GM21515 (cell line): ENCODE results near the gene SLCO2A1.

Experiments
- ATAC-seq: cut with Tn5 transposase; IDR thresholded peaks from one replicate; pipeline ENCODE4 v1.9.1; 2021; ENCODE audit not compliant: unreplicated experiment

Gene SLCO2A1

DNA sequence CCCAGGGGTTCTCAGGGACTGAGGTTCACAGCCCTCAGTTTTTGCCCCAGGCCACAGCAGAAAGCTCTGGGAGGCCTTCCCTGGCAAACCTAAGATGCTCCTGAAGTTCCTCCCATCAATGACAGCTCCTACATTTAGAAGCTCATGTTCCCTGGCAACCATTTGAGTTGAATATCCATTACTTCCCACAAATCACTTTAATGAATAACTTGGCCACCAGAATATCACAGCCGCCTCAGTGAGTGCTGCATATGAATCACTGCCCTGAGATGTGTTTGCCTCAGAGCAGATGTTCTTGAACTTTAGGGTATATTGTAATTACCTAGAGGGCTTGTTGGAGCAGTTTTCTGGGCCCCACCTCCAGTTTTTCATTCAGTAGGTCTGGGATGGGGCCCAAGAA is 27.4 kb downstream of the SLCO2A1 start:
- ATAC-seq = no peak

DNA sequence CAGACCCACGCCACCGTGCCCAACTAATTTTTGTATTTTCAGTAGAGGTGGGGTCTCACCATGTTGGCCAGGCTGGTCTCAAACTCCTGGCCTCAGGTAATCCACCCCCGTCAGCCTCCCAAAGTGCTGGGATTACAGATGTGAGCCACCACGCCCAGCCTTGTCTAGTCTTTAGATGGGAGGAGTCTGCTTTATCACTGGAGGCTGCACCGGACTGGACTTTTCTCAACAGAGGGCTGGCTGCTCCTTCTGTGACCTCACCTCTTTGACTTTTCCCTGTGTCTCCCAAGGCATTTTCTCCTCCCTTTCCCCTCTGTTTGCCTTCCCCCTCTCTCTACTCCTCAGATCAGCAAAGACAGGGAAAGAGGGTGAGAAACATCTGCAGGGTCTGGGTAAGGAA is 28.5 kb downstream of the SLCO2A1 start:
- ATAC-seq = no peak

DNA sequence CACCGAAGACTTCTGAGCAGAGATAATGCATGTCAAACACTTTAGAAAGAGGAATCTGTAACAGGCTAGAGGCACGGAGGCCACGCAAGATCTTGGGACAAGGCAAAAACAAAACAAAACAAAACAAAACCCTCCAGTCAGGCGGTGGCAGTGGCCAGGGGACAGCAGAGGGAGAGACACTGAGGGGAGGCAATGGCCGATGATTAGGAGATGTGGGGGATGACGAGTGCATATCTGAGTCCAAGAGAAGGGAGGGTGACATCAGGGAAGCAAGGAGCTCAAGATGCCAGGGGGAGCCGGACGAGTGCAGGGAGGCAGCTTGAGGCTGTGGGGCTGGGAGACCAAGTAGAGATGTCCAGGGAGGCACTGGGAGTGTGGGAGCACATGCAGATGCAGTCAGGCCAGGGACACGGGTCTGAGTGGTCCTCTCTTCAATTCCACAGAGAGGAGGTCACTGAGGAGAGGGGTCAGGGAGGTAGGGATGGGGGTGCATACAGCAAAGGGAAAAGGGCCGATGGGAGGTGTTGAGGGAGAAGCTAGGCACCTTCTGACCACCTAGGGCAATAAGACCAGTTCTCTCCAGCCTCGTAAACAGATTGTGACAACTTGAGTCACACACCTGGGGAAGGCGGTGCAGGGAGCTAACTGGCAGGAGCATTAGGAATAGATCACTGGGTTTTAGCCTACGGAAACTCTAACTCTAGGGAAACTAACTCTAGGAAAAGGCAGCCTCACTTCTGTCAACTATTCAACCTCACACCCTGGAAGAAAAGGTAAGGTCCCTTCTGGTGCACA is 29.6 kb downstream of the SLCO2A1 start:
- no peak for ATAC-seq

DNA sequence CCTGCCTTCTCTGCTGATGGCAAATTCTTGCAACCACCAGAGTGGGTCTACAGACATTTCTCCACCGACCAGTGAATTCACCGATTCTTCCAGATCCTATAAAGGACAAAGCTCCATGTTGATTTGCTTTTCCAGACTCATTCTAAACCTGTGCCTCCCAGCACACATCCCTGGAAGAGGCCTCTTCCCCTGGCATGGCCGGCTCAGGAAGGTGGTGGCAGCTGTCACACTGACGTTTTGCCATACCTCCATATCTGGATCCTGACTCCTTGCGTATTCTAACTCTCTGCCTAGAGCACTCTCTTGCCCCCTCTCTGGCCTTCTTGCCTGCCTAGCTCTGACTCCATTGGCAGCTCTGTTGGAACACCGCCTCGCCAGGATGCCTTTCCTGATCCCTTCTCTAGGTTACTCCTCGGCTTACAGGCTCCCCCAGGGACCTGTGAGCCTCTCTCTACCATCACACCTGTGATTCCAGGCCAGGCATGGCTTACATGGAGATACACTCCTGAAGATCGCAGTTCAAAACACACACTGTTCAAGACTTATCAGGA is 31.0 kb downstream of the SLCO2A1 start:
- no peak for ATAC-seq

DNA sequence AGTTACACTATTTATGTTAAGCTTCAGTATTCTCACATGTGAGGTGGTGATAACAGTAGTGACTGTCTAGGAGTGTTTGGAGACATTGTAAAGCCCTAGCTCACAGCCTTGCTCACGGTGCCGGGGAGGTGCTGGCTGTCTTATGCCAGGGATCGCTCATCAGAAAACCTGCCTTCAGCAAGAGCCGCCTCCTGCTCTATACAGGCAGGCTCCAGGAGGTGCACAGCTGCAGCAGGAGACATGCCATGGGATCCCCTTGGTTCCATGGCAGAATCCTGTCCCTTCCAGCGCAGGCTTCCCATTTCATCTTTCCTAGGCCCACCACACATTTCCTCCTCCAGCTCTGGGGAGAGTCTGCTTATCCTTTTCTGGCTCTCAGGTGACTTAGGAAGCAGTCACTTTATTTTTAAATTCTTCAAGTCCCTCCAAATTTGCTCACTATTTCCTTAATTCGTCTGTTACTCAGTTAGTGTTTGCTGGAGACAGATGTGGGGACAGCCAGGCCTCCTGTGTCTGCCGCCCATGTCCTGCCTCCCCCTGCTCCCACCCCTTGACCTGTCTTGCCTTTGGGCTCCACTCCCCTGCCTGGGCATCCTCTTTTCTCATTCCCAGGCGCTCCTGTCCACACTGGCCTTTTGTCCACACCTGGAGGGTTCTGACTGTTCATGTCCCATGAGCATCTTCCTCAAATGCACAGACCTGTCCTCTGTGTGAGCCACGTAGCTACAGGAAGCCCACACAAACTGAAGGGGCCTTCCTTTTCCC is 31.7 kb downstream of the SLCO2A1 start:
- ATAC-seq = no peak

DNA sequence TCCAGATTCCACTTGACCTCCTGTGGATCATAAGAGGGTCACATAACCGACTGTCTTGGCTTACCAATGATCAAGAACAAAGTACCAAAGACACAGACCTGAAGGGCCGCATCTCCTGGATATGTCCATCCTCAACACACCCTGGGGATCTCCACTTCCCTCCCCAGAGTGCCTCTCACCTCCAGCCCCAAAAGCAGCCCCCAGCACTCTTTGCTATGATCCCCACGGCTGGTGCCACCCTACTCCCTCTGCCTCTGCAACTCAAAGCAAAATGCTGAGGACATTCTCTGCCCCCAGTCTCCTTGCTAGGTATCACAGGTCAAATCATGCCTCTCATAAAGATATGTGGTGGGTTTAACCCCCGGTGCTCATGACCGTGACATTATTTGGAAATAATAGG is 32.7 kb downstream of the SLCO2A1 start:
- no peak for ATAC-seq

DNA sequence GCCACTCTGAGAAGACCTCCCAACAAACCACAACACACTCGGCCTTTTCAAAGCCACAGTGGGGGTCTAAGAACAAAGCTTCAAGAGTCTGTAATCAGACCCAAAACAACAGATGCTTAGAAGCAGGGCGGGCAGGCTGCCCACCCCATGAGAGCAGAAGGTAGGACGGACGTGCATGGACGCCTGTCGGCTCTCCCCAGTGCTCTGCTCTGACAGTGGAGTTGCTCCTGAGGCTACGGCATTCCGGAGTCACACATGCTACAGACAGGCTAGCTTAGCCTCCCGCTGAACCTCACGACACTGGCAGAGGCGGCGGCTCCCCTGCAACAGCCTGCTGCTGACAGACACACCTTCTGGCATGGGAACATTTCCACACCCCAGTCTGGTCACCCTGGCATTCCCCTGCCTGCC is 33.5 kb downstream of the SLCO2A1 start:
- ATAC-seq = no peak

DNA sequence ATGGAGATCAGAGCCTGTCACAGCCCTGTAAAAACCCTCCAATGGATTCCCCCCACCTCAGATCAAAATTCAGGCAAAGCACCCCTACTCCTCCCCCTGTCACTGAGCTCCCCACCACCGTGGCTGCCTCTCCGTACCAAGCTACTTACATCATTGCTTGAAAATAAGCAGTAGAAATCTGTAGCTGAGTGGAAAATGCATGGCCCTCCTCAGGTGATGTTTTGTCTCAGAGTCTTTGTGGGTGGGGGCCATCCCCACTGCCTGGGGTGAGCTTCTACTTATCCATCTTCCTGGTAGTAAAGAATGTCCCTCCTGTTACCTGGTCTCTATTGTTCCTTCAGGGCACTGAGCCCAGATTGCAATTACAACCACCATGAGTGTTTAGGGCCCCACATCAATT is 34.5 kb downstream of the SLCO2A1 start:
- ATAC-seq = no peak

DNA sequence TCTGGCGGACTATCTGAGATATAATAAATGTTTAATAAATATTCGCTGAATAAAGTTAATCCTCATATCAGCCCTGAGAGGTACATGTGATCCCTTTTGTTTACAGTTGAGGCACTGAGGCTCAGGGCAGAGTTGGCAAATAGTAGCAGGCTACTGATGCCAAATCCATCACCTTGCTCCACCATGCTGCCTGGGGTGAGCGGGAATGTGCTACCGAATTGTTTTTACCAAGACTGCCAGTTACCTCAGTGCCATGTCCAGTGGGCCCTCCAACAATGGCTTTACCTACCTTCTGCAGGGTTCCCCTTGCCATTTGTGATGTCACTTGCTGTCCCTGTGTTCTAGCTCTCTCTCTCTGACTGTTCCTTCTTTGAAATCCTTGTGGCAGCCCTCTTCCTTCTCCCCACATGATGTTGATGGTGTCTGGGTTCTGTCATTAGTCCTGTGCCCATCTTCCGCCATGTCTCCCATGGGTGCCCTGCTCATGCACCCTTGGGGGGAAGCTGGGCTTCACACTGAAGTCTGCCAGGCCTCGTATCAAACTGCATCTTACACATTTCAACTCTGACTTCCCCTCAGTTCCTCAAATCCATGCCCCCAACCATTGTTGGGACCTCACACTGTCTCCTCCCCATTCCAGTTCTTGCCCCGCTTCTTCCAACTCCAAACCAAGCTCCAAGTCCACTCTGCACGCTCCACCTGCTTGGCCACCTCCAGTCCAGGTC is 35.4 kb downstream of the SLCO2A1 start:
- no peak for ATAC-seq

DNA sequence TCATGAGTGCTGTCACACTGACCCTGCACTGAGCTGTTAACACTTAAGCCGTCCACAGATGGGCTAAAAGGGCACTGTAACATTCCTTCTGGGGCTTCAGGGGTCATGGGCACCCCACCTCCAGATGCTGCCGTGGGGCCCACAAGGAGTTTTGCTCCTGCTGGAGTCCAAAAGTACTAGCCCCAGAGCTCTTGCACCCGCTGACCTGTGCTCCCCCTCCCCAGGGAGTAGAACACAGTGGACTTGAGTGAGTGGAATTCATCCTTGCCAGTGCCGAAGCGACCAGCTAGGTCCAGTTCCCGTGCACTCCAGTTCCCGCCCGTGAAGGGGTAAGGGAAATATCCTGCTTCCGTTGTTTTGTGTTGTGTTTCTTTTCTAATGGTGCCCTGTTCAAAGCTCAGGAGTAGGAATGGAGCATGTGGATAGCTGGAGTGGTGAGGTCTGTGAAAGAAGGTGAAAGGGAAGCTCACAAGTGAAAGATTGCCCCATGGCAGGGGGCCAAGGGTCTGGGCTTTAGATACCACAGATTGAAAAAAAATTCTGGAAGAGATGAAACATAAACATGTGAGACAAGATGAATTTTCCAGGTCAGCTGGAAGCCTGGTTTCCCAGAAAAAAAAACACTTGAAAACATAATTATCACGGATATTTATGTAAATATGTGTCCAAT is 36.6 kb downstream of the SLCO2A1 start:
- no peak for ATAC-seq

DNA sequence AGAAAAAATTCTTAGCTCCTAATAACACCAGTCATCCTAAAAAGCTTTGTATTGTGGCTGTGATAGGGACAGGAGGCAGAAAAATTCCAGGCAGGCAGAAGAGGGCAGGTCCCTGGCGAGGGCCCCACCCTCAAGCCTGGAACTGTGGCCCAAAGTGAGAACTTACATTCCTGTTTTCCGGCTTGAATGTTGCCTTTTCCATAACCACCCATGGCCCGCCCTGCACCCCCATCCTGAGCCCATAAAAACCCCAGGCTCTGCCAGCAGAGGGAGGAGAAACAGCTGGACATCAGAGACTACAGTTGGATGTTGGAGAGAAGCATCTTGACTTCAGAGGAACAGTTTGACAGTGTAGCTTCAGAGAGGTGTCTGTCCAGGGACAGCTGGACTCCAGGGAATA is 37.3 kb downstream of the SLCO2A1 start:
- no peak for ATAC-seq

DNA sequence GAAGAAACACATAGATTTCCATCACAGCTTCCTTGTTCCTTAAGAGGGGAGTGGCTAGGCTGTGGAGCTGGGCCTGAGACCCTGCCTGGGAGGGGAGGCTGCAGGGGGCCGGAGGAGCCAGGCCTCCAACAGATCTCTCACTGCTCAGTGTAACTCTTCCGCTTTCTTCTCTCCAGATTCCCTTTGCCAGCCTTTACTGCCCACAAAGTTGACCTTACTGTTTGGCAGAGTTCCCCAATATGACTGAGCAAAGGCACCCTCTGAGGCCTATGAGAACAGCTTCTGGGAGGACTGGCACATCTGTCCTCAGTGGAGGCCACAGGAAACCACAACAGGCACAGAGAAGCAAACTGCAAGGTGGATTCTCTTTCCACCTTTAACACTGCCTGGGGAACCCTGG is 38.1 kb downstream of the SLCO2A1 start:
- ATAC-seq = no peak

DNA sequence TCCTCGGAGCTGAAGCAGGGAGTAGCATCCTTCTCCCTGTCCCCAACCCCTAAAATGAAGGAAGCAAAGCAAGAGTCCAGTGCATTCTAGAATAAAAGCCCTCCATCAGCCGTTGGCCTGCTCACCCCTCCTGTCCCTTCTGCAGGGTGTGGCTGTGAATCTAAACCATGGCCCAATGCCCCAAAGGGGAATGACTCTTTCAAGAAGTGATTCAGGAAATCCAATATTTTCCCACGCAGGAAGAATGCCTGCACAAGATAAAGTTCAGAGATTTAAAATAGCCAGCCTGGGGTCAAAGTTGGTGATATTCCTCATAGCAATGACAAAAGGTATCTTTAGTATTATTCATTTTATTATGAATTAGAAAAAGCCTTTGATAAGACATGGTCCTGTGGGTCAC is 38.5 kb downstream of the SLCO2A1 start:
- ATAC-seq = no peak

DNA sequence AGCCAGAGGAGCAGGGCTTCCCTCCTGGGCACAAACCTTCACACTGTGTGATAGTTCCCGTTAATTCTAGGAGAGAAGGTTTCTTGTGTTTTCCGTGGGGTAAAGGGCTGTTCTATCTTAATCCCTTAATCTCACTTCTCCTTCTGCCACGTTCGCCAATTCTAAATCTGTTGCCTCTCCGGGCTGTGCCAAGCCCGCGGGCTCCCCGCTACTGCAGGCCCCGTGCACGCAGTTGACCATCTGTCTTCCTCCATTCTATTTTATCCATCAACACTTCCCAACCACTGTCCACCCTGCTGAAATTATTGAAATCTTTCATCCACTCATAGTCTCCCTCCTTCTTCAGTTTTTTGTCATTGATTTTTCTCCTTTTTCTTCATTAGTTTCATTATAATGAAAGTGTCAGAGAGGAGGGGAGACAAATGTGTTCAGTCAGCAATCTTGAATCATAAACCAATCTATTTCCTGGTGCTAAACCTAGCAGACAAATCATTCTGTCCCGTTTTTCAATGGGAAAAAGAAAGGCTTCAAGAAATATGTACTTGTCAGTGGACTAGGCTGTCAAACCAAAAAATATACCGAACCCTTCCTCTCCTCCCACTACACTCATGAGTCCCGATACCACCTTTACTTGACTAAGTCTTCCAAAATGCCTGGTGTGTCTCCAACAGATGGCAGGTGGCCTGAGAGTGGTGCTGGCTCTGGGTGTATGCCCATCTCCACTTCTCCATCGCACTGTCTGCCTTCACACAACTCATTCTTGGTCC is 39.6 kb downstream of the SLCO2A1 start:
- no peak for ATAC-seq

DNA sequence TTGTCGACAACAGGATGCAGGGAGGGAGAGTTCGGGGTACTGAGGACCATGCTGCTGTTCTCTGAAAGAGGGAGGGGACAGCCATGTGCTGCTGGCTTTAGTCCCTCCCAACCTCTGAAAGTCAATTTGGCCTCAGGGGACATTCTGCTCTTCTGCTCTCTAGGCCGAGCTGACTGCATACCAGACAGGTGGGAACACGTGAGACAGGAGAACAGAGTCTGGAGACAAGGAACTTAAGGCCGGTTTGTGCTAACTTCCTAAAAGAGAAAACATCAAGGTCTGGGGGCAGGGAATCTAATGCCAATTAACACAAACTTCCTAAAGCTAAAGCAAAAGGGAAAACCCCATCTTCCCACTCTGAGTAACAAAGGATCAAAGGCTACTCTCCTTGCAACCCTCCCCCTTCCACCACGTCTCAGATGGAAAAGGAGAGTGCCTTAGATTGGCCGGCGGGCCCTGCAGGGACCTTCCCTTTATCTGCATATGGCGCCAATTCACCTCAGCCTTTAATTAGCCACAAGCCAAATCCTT is 41.0 kb downstream of the SLCO2A1 start:
- no peak for ATAC-seq

DNA sequence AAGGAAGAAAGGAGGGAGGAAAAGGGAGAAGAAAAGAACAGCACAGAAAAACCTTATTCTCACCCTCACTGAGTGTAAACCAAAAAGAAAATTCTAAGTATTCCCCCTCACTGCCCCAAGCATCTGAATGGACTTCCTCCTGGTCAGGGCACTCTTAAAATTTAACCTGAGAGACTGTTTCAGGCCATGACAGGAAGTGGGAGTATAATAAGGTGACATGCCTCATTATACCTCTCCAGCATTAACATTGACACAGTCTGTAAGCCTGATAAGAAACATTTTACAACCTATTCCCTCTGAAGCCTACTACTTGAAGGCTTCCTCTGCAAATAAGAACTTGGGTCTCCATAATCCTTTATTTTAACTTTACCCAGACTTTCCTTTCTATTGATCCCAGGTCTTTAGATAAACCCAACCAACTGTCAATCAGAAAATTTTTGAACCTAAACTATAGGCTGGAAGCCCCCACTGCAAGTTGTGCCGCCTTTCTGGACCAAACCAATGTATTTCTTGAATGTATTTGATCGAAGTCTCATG is 41.7 kb downstream of the SLCO2A1 start:
- ATAC-seq = no peak

DNA sequence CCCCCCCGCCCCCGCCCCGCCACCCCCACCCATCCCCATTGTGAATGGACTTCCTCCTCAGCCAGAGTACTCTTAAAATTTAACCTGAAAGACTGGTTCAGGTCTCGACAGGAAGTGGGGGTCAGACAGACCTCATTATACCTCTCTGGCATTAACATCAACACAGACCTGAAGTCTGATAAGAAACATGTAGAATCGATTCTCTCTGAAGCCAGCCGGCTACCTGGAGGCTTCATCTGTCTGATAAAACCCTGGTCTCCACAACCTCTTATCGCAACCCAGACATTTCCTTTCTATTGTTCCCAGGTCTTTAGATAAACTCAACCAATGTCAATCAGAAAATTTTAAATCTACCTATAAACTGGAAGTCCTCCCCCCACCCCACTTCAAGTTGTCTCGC is 42.6 kb downstream of the SLCO2A1 start:
- no peak for ATAC-seq

DNA sequence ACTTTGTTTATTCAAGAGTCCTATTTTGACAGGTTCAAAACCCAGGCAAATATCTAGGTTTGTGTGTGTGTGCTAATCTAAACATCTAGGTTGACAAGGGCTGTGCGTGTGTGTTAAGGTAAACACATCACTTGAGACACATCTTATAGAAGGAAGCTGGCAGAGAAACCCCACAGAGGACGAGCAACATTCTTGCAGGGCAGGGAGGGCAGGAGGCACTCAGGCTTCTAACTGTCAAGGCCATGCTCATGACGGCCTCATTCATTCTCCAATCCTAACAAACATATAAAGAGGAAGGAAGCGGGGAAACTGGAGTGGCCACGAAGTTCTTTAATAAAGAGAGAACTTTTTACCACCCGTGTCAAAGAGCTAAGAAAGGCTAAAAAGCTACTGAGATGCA is 43.4 kb downstream of the SLCO2A1 start:
- ATAC-seq = no peak

DNA sequence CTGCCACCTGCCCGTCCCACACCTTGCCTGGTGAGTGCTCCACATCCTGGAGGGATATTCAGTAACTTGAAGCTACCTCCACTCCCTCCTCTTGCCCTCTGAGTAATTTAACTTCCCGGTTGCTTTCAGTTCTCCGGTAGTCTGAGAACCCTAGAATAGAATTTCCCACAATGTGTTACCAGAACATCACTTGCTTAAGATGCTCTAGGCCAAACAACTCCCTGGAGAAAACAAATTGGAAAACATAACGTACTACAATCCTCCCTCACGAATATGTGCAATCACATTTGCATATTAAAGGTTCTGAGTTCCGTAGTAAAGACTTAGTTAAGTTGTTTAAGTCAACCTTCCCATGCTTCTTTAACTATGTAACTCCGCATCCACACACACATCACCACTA is 44.8 kb downstream of the SLCO2A1 start:
- ATAC-seq = no peak
